ENCODE data around the gene ZNF440.
"Not testable (repeated sequence)": the region's sequence is repeated elsewhere in the genome, so short reads cannot be mapped to it uniquely, and the experiment has no call there.

Gene ZNF440

DNA sequence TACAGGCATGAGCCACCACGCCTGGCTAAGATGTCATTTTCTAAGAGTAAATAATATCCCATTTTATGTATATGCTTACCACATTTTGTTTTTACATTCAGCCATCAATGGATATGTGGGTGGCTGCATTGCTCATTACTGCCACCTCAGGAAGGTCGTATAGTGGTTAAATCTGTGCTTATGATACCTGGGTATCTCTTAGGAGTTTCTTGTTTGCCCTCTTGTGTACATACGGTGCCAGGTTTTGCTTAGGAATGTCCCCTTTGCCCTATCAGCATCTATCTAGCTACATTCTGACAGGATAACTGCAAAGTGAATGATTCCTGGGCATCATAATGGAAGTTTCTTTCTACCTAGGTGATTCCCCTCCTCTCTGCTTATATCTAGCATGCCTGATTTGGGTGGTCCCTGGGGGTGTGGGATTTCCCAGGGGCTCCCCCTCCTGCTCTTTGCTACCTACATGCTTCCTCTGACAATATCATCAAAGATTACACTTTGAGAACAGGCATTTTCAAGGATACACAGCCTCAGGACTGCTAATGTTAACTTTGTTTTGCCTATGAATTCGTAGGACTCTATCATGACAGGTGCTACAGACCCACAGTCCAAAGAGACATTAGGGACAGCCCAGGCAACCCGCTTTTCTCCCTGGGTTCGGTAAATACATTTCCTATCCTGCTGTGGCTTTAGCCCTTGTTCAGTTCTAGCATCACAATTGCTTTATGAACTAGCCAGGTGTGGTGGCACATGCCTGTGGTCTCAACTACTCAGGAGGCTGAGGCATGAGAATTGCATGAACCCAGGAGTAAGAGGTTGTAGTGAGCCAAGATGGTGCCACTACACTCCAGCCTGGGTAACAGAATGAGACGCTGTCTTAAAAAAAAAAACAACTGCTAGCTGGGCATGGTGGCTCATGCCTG, 15.1 kb downstream of the ZNF440 start:
- not testable (repeated sequence) for DNase-seq (ENCODE audit: low read depth)

DNA sequence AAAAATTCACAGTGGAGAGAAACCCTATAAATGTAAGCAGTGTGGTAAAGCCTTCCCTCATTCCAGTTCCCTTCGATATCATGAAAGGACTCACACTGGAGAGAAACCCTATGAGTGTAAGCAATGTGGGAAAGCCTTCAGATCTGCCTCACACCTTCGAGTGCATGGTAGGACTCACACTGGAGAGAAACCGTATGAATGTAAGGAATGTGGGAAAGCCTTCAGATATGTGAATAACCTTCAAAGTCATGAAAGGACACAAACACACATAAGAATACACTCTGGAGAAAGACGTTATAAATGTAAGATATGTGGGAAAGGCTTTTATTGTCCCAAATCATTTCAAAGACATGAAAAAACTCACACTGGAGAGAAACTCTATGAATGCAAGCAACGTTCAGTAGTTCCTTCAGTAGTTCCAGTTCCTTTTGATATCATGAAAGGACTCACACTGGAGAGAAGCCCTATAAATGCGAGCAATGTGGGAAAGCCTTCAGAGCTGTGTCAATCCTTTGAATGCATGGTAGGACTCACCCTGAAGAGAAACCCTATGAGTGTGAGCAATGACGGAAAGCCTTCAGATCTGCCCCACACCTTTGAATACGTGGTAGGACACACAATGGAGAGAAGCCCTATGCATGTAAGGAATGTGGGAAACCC, 18.3 kb downstream of the ZNF440 start:
- peak; percentile 22 for DNase-seq (ENCODE audit: low read depth)

- DNase-seq (ENCODE audit: low read depth), result peak; percentile 11
Measured at GRCh38 chr19:11833541-11833940, 19.5 kb downstream of the ZNF440 start.

DNA sequence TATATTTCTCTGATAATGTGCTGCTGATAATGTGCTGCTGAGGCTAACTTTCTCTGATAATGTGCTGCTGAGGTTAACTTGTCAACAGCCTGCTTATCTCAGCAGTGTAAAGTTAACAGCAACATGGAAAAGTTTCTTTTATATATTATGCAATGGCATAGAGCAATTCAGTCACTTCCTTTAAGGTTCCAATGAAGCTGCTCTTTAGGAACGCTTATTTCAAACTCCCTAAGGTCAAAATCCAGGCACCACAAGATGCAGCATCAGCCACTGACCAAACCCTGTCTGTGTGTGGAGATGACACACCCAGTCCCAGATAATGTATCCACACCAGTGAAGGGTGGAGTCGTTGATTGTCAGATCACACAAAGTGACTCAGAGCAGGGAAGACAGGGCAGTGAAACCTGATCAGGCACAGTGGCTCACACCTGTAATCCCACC, 21.6 kb downstream of the ZNF440 start:
- DNase-seq (ENCODE audit: low read depth), result not testable (repeated sequence)

- peak; percentile 1 for DNase-seq (ENCODE audit: low read depth)
Measured at GRCh38 chr19:11843722-11844121, 29.6 kb downstream of the ZNF440 start.

DNA sequence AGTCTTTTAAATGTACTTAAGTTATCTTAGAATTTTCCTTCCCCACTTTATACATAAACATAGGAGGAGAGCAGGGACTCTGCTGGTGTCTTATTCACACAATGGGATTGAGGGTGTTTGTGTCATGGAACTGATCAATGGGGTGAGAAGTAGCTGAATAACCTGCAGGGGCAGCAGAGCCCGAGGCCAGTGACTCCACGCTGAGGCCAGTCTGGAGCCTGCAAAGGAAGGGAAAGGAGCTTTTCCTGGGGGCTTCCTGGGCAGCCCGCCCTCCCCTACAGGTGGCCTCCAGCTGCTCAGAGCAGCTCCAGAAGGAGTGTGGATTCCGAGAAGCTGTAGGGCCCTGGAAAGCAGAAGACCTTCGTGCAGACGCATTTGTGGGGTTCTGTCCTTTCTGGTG, 33.5 kb downstream of the ZNF440 start:
- DNase-seq (ENCODE audit: low read depth), result not testable (repeated sequence)

- DNase-seq (ENCODE audit: low read depth), result no peak
Measured at GRCh38 chr19:11848200-11848593, 34.1 kb downstream of the ZNF440 start.

DNA sequence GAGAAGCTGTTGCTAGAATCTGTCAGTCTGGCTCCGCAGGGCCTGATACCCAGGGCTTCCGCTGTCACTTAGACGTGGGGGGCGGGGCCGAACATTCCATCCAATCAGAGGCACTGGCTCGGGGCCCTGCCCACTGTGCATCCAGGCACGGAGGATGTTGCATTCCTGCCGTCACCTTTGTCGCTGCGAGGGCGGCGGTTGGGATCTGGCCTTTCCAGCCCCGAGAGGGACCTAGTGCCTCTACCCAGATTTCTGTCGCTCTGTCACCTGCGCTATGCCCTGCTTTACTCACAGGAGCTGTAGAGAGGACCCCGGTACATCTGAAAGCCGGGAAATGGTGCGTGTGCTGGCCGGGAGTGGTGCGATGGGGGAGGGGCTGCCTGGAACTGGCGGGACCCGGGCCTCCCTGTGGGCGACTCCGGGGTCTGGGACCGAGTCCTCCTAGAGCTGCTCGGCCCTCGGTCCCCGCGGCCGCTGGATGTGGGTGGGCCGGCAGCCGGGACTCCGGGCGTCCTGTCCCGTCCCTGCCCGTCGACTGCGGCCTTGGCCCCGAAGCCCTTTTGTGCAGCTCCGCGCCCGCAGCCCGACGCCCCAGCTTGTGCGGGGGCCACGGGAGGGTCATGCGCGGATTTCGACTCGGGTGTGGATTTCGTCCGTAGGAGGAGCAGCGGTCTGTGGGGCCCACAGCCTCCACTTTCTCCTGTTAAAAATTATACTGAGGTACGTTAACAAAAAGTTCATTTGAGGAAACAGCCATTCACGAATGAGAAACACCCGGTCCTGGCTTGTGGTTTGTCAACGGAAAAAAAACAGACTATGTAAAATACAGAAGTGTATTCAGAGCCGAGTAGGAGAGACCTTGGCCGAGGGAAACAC, 34.8 kb downstream of the ZNF440 start, which contains the start of gene ZNF439:
TSS of gene ZNF439 (plus strand) at position 133 of the 876 bp plus-strand sequence. CDS start at position 275, 142 bp downstream.
- peak; percentile 53 for DNase-seq (ENCODE audit: low read depth)

- not testable (repeated sequence) for DNase-seq (ENCODE audit: low read depth)
Measured at GRCh38 chr19:11850289-11850688, 36.2 kb downstream of the ZNF440 start.

DNA sequence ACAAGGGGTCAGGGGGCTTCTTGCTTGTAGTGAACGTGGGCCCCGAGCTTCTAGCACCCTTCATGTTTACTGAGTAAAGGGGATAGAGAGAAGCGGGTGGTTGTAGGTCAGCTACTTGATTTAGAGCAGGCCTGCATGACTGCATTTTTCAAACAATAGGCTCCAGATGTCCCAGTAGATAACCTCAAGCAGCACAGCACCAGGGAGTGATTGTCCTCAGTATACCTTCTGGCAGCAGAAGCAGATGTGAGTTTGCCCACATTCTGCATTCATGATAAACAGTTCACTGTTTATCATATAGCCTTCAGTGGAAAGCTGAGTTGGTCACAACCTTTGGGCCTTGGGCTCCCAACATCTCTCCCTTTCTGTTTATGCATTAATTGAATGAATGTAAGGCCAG, 39.3 kb downstream of the ZNF440 start:
- no peak for DNase-seq (ENCODE audit: low read depth)

- DNase-seq (ENCODE audit: low read depth), result no peak
Measured at GRCh38 chr19:11856596-11857250, 42.6 kb downstream of the ZNF440 start.

DNA sequence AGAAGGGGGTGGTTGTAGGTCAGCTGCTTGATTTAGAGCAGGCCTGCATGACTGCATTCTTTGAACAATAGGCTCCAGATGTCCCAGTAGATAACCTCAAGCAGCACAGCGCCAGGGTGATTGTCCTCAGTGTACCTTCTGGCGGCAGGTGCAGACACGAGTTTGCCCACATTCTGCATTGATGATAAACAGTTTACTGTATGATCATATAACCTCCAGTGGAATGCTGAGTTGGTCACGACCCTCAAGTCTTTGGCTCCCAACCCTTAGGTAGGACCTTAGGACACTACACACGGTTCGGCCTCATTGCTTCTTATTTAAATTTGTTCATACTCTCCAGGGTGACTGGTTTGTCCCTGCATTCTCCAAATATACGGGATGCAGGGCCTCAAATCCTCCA, 46.6 kb downstream of the ZNF440 start:
- DNase-seq (ENCODE audit: low read depth), result no peak

- no peak for DNase-seq (ENCODE audit: low read depth)
Measured at GRCh38 chr19:11861301-11861700, 47.2 kb downstream of the ZNF440 start.

GRCh38 chr19:11867766-11868165, 53.7 kb downstream of the ZNF440 start:
- not testable (repeated sequence) for DNase-seq (ENCODE audit: low read depth)

GRCh38 chr19:11868188-11868587, 54.1 kb downstream of the ZNF440 start:
- no peak for DNase-seq (ENCODE audit: low read depth)

DNA sequence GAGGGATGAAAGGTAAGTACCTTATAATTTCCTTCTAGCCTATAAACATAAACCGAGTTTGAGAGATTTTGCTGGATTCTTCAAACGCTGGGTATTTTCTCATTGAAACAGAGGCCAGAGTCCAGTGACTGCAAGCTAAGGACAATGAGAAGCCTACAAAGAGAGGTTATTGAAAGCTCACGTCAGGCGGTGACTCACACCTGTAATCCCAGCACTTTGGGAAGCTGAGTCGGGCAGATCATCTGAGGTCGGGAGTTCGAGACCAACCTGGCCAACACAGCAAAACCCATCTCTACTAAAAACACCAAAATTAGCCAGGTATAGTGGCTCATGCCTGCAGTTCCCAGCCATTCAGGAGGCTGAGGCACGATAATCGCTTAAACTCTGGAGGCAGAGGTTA, 58.6 kb downstream of the ZNF440 start:
- no peak for DNase-seq (ENCODE audit: low read depth)

DNA sequence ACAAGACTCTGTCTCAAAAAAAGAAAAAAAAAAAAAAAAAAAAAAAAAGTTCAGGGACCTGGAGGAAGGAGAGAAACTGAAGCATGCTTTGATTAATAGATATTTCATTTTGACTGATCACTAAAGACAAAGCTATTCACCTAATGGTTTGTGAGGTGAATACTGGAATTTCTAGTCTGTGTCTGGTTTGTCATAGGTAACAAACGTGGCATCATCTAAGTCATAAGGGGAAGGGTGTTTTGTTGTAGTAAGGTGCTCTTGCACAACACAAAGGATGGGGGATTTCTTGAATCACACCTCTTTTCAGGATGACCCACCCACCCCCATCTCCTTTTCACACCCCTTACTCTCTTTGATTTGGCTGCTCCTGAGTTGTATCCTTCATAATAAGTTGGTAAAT, 59.7 kb downstream of the ZNF440 start:
- DNase-seq (ENCODE audit: low read depth), result no peak

DNA sequence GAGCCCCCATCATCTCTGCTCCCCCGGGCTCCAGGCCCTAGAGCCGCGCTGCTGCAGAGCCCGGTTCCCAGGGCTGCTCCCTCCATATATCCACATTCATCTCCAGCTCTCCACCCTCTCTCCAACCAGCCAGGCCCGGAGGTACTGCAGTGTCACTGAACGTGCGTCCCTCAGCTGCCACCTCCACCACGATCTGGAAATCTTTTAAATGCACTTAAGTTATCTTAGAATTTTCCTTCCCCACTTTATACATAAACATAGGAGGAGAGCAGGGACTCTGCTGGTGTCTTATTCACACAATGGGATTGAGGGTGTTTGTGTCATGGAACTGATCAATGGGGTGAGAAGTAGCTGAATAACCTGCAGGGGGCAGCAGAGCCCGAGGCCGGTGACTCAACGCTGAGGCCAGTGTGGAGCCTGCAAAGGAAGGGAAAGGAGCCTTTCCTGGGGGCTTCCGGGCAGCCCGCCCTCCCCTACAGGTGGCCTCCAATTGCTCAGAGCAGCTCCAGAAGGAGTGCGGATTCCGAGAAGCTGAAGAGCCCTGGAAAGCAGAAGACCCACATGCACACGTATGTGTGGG, 65.7 kb downstream of the ZNF440 start:
- DNase-seq (ENCODE audit: low read depth), result peak; percentile 9

- no peak for DNase-seq (ENCODE audit: low read depth)
Measured at GRCh38 chr19:11880598-11880997, 66.5 kb downstream of the ZNF440 start.

DNA sequence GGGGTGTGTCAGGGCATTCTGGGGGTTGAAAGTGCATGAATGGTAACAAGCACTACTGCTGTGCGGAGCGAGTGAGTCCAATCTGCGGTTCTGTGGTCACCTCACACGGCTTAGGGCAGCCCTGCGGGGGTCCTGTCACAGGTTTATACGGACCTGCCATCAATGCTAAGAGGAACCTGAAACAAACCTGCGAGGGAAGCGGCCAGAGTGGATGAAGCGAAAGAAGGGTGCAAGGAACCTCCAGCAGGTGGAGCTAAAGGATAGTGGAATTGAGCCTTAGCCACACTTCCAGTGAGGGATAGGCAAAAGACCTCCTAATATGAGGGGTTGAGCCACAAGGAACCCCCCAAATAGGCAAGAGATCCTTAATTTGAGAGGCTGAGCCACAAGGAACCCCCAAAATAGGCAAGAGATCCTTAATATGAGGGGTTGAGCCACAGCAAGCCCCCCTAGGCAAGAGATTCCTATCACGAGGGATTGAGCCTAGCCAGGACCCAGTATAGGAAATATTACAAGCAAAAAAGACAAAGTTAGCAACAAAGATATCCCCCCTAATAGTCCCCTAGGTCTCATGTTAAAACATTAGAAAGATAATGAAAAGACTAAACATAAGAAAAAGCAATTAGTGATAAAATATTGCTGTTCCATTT, 67.2 kb downstream of the ZNF440 start:
- peak; percentile 55 for DNase-seq (ENCODE audit: low read depth)

DNA sequence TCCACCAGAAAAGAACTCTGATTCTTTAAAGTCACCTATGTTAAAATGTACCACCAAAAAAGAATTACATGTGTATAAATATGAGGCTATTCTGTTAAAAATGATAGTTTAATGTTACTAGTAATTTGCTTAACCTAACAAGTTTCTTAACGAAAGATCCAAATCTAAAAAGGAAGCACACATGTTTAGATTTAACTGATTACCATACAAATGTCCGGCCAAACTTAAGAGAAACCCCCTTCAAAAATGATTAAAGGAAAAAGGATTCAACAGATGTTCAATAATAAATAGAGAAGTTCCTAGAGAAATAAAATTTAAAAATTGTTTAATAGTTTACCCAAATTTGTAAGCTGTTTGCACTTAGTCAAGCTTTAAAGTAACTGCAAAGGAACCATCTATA, 68.5 kb downstream of the ZNF440 start:
- DNase-seq (ENCODE audit: low read depth), result no peak

All from amniotic epithelial cell (primary cell).